ENCODE results near the gene LAMTOR3.

LAMTOR3 gene

DNA sequence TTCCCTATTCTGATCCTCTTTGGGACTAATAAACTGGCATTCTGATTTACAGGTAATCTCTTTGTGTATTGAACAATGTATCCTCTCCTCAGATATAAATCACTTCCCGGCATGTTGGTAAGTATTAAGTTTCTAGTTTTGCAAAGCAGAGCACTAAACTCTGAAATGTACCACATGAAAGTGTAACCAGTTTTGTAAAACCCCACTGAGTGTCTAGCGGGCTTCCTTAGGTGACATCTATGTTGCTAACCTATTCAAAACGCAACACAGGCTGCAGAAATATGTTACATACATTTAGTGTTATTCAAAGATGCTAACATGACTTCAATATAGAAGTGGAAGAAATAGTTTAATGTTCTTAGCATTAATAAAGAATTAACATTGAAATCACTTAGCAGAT, 26.9 kb upstream of the LAMTOR3 start:
- H3K4me1 ChIP-seq (ENCODE audit: low read depth, poor library complexity, severe bottlenecking) = no peaks in the 10 kb centered on the region
- H3K36me3 ChIP-seq (ENCODE audit: insufficient read depth) = peaks cover 3% of the 10 kb centered on the region; the same call in 1 of the 2 replicates
- H2AFZ ChIP-seq (ENCODE audit: low read depth) = no peak overlapping the region
- H3K79me2 ChIP-seq (ENCODE audit: insufficient read depth, low read depth) = no peaks in the 10 kb centered on the region
- H3K9ac ChIP-seq = no peak overlapping the region
- H3K4me3 ChIP-seq (IDR thresholded peaks at IDR 0.05; ENCODE audit: insufficient read depth, low read depth, low read length) = no peak overlapping the region
- H3K27me3 ChIP-seq (ENCODE audit: insufficient read depth, low read depth) = no peaks in the 10 kb centered on the region
- no peaks in the 10 kb centered on the region for H4K20me1 ChIP-seq (ENCODE audit: insufficient read depth)
- H3K27ac ChIP-seq = no peak overlapping the region
- no peak overlapping the region for H3K4me2 ChIP-seq
- TF ChIP-seq, protein P1, sequence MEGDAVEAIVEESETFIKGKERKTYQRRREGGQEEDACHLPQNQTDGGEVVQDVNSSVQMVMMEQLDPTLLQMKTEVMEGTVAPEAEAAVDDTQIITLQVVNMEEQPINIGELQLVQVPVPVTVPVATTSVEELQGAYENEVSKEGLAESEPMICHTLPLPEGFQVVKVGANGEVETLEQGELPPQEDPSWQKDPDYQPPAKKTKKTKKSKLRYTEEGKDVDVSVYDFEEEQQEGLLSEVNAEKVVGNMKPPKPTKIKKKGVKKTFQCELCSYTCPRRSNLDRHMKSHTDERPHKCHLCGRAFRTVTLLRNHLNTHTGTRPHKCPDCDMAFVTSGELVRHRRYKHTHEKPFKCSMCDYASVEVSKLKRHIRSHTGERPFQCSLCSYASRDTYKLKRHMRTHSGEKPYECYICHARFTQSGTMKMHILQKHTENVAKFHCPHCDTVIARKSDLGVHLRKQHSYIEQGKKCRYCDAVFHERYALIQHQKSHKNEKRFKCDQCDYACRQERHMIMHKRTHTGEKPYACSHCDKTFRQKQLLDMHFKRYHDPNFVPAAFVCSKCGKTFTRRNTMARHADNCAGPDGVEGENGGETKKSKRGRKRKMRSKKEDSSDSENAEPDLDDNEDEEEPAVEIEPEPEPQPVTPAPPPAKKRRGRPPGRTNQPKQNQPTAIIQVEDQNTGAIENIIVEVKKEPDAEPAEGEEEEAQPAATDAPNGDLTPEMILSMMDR (conservative IDR thresholded peaks at IDR 0.05; ENCODE audit: low read depth, low read length) = no peak

DNA sequence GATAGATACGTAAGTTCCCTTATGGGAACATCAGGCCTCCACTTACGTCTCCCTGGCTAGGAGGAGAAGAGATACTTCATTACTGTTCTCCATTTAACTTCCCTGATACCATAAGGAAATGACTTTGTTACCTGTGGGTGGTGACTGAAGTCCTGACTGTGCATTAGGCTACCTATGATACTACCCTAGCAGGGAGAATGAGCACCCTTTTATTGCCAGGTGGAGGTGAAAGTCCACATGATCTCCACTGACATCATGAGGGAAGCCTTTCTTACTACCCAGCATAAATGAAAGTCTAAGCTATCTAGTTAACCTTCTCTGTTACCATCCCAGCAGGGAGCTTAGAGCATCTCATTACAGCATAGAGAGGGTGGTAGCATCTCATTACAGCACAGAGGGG, 24.4 kb upstream of the LAMTOR3 start:
- Histone ChIP-seq H3K27ac (no peak overlapping the region), H3K79me2 (ENCODE audit: insufficient read depth, low read depth) (no peaks in the 10 kb centered on the region), H3K4me3 (IDR thresholded peaks at IDR 0.05; ENCODE audit: insufficient read depth, low read depth, low read length) (no peak overlapping the region), H3K4me2 (no peak overlapping the region), H3K27me3 (ENCODE audit: insufficient read depth, low read depth) (no peaks in the 10 kb centered on the region), H3K4me1 (ENCODE audit: low read depth, poor library complexity, severe bottlenecking) (no peaks in the 10 kb centered on the region), H3K36me3 (ENCODE audit: insufficient read depth) (no peaks in the 10 kb centered on the region; the same call in 1 of the 2 replicates), H2AFZ (ENCODE audit: low read depth) (no peak overlapping the region), H3K9ac (no peak overlapping the region), H4K20me1 (ENCODE audit: insufficient read depth) (no peaks in the 10 kb centered on the region)
- TF ChIP-seq, protein P1 (conservative IDR thresholded peaks at IDR 0.05; ENCODE audit: low read depth, low read length) = no peak

DNA sequence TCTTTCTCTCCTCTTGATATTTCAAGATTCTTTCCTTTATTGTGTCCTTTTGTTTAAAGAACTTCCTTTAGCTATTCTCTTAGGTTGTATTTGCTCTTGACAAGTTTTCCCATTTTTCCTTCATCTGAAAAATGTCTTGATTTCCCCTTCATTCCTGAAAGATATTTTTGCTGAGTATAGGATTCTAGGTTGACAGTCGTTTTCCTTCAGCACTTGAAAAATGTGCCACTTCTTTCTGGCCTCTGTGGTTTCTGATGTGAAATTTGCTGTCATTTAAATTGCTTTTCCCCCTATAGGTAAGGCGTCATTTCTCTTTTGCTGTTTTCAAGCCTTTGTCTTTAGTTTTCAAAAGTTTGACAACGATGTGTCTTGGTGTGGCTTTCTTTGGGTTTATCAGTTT, 23.3 kb upstream of the LAMTOR3 start:
- Histone ChIP-seq H3K9ac (no peak overlapping the region), H3K36me3 (ENCODE audit: insufficient read depth) (no peaks in the 10 kb centered on the region; the same call in 1 of the 2 replicates), H3K4me3 (IDR thresholded peaks at IDR 0.05; ENCODE audit: insufficient read depth, low read depth, low read length) (no peak overlapping the region), H3K27ac (no peak overlapping the region), H3K27me3 (ENCODE audit: insufficient read depth, low read depth) (no peaks in the 10 kb centered on the region), H3K4me1 (ENCODE audit: low read depth, poor library complexity, severe bottlenecking) (no peaks in the 10 kb centered on the region), H3K4me2 (no peak overlapping the region), H2AFZ (ENCODE audit: low read depth) (no peak overlapping the region), H4K20me1 (ENCODE audit: insufficient read depth) (no peaks in the 10 kb centered on the region), H3K79me2 (ENCODE audit: insufficient read depth, low read depth) (no peaks in the 10 kb centered on the region)
- TF ChIP-seq, protein P1 (conservative IDR thresholded peaks at IDR 0.05; ENCODE audit: low read depth, low read length) = no peak

DNA sequence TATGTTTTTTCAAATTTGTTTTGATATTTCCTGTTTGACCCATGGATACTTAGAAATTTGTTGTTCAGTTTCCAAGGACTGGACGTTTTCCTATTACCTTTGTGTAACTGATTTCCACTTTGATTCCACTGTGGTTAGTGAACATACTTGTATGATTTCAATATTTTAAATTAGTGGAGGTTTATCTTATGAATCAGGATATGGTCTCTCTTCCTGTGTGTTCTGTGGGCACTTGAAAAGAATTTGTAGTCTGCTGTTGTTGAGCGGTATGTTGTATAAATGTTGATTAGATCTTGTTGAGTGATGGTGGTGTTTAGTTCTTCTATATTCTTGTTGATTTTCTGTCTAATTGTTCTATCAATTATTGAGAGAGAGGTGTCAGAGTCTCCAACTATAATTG, 21.2 kb upstream of the LAMTOR3 start:
- H3K79me2 ChIP-seq (ENCODE audit: insufficient read depth, low read depth) = no peaks in the 10 kb centered on the region
- H3K36me3 ChIP-seq (ENCODE audit: insufficient read depth) = no peaks in the 10 kb centered on the region; the same call in 1 of the 2 replicates
- no peak overlapping the region for H3K9ac ChIP-seq

More for the DNA sequence above, 21.2 kb upstream of the LAMTOR3 start:
- TF ChIP-seq, protein P1 (conservative IDR thresholded peaks at IDR 0.05; ENCODE audit: low read depth, low read length) = no peak
- H4K20me1 ChIP-seq (ENCODE audit: insufficient read depth) = no peaks in the 10 kb centered on the region
- H3K27me3 ChIP-seq (ENCODE audit: insufficient read depth, low read depth) = no peaks in the 10 kb centered on the region
- no peak overlapping the region for H3K4me3 ChIP-seq (IDR thresholded peaks at IDR 0.05; ENCODE audit: insufficient read depth, low read depth, low read length)
- no peaks in the 10 kb centered on the region for H3K4me1 ChIP-seq (ENCODE audit: low read depth, poor library complexity, severe bottlenecking)
- H3K4me2 ChIP-seq = no peak overlapping the region
- H2AFZ ChIP-seq (ENCODE audit: low read depth) = no peak overlapping the region
- H3K27ac ChIP-seq = no peak overlapping the region
